Fibroblast of lung (primary cell): ENCODE data around the gene RNF112. TPM values are rescaled to one million over a fixed set of nuclear protein-coding genes. Genes with fewer than 3 reads are reported as not detected.
A peak's percentile ranks its signal among the peaks of the same experiment; 100 is the strongest.

Source experiments
- DNase-seq, 2 donors: peaks; one replicate each; pipeline versions ENCODE4 v3.0.0 to v3.0.0-alpha.2; 2010; ENCODE audit warnings: low read depth in 2 of 2
- H2AFZ ChIP-seq: 2 replicates; pipeline ENCODE4 v1.5.1; 2012; ENCODE audit warnings: low read length, control low read depth, inconsistent platforms
- H3K27ac ChIP-seq: 2 replicates; pipeline ENCODE4 v1.5.1; 2011; ENCODE audit warnings: low read length, control low read depth; ENCODE audit not compliant: insufficient read depth
- H3K27me3 ChIP-seq: 2 replicates; pipeline ENCODE4 v1.5.1; 2011; ENCODE audit warnings: mild to moderate bottlenecking, low read length; ENCODE audit not compliant: control insufficient read depth, insufficient read depth
- H3K36me3 ChIP-seq: 2 replicates; pipeline ENCODE4 v1.5.1; 2011; ENCODE audit warnings: low read length; ENCODE audit not compliant: control insufficient read depth, insufficient read depth
- H3K4me1 ChIP-seq: 2 replicates; pipeline ENCODE4 v1.5.1; 2011; ENCODE audit warnings: low read length; ENCODE audit not compliant: control insufficient read depth, insufficient read depth; ENCODE audit errors: extremely low read depth
- H3K4me2 ChIP-seq: 2 replicates; pipeline ENCODE4 v1.5.1; 2011; ENCODE audit warnings: low read length, control low read depth; ENCODE audit not compliant: insufficient read depth; ENCODE audit errors: extremely low read depth
- H3K4me3 ChIP-seq, 4 experiments: fragments of 200-600 bp in 1 of 4; sonication (generic) in 1 of 4; replicated peaks in 1 of 4; 2 replicates each; pipeline ENCODE4 v1.5.1; 2011 to 2016; ENCODE audit warnings: low read length in 4 of 4, low read depth in 3 of 4, mild to moderate bottlenecking in 3 of 4, control low read depth in 2 of 4, inconsistent platforms in 1 of 4, mixed read lengths in 1 of 4; ENCODE audit not compliant: insufficient read depth in 1 of 4; ENCODE audit errors: control extremely low read depth in 1 of 4
- H3K79me2 ChIP-seq: 2 replicates; pipeline ENCODE4 v1.5.1; 2012; ENCODE audit warnings: mild to moderate bottlenecking, low read length, inconsistent platforms; ENCODE audit not compliant: control insufficient read depth, insufficient read depth
- H3K9ac ChIP-seq: 2 replicates; pipeline ENCODE4 v1.5.1; 2011; ENCODE audit warnings: mild to moderate bottlenecking, low read length, control low read depth; ENCODE audit not compliant: insufficient read depth
- H3K9me3 ChIP-seq: 2 replicates; pipeline ENCODE4 v1.5.1; 2012; ENCODE audit warnings: low read depth, low read length; ENCODE audit not compliant: control insufficient read depth, insufficient read depth
- H4K20me1 ChIP-seq: 2 replicates; pipeline ENCODE4 v1.5.1; 2011; ENCODE audit warnings: low read length; ENCODE audit not compliant: control insufficient read depth, insufficient read depth; ENCODE audit errors: extremely low read depth
- CTCF ChIP-seq, 2 donors: IDR thresholded peaks in 1 of 2; conservative IDR thresholded peaks in 1 of 2; 1 replicate in 1 of 2; 2 replicates in 1 of 2; pipeline ENCODE4 v1.5.1; 2011 to 2012; ENCODE audit warnings: low read length in 2 of 2, control low read depth in 1 of 2, inconsistent platforms in 1 of 2, low read depth in 1 of 2, mild to moderate bottlenecking in 1 of 2
- EZH2 ChIP-seq: IDR thresholded peaks from 2 replicates; pipeline ENCODE4 v1.5.1; 2012; ENCODE audit warnings: low read length, control low read depth, mild to moderate bottlenecking; ENCODE audit errors: missing control alignments
- polyA plus RNA-seq, 2 donors: library from polyadenylated mRNA; depleted of rRNA in 1 of 2; stranded (reverse) in 1 of 2; unstranded in 1 of 2; fragments of >200 nt; gene quantifications; 2 replicates each; pipeline ENCODE4 v1.2.1, GENCODE V29; 2011 to 2012; ENCODE audit warnings: missing spikeins in 1 of 2
- total RNA-seq: library from RNA; depleted of rRNA; stranded (reverse); fragments of >200 nt; gene quantifications from 2 replicates; pipeline ENCODE4 v1.2.1, GENCODE V29; 2014

The RNF112 gene
- total and polyA plus RNA-seq, 2 donors (not counting 1 experiment from before 2014, with no cell fraction given): 1.5 to 21.5 TPM

GRCh38 chr17:19447085-19447583, 36.1 kb downstream of the RNF112 start:
- peak overlapping the region; percentile 45 for H3K27ac ChIP-seq
- no peak overlapping the region for H3K4me3 ChIP-seq
- DNase-seq: peak; percentile 47 to 83
- H3K4me1 ChIP-seq: peaks cover 20% of the 10 kb centered on the region
- H3K9me3 ChIP-seq: no peaks in the 10 kb centered on the region
- no peaks in the 10 kb centered on the region for H3K79me2 ChIP-seq
- H3K27me3 ChIP-seq: no peaks in the 10 kb centered on the region
- peak overlapping the region; percentile 79 for H2AFZ ChIP-seq
- TF ChIP-seq CTCF (conservative IDR thresholded peaks at IDR 0.05 in 1 of 2, IDR thresholded peaks at IDR 0.05 in 1 of 2; ENCODE audit: low read depth in 1 of 2, low read length in 2 of 2) (peak; percentile 81 to 88), EZH2 (no peak)
- peak overlapping the region; percentile 11 for H3K4me2 ChIP-seq
- H3K9ac ChIP-seq: no peak overlapping the region
- no peaks in the 10 kb centered on the region for H4K20me1 ChIP-seq
- H3K36me3 ChIP-seq: no peaks in the 10 kb centered on the region

- TF ChIP-seq EZH2: no peak
- TF ChIP-seq CTCF (conservative IDR thresholded peaks at IDR 0.05 in 1 of 2, IDR thresholded peaks at IDR 0.05 in 1 of 2; ENCODE audit: low read depth in 1 of 2, low read length in 2 of 2): no peak
- peak overlapping the region; percentile 5 for H3K4me2 ChIP-seq
- H4K20me1 ChIP-seq: no peaks in the 10 kb centered on the region
- no peak overlapping the region for H2AFZ ChIP-seq
- no peak overlapping the region for H3K9ac ChIP-seq
- H3K27me3 ChIP-seq: peaks cover 5% of the 10 kb centered on the region
- H3K9me3 ChIP-seq: no peaks in the 10 kb centered on the region
- H3K79me2 ChIP-seq: no peaks in the 10 kb centered on the region
- H3K36me3 ChIP-seq: no peaks in the 10 kb centered on the region
- peaks cover 20% of the 10 kb centered on the region for H3K4me1 ChIP-seq
- peak overlapping the region; percentile 61 for H3K27ac ChIP-seq
- DNase-seq: peak; percentile 98 to 99
- peak overlapping the region in 1 of 4 experiments; percentile 25 for H3K4me3 ChIP-seq
Measured at GRCh38 chr17:19448341-19449268, 37.6 kb downstream of the RNF112 start.

GRCh38 chr17:19449656-19450055, 38.6 kb downstream of the RNF112 start:
- H3K9me3 ChIP-seq: no peaks in the 10 kb centered on the region
- H3K36me3 ChIP-seq: no peaks in the 10 kb centered on the region
- no peak overlapping the region for H2AFZ ChIP-seq
- peaks cover 6% of the 10 kb centered on the region for H3K27me3 ChIP-seq
- H3K4me1 ChIP-seq: peaks cover 20% of the 10 kb centered on the region
- no peak for DNase-seq
- H3K79me2 ChIP-seq: no peaks in the 10 kb centered on the region
- H3K9ac ChIP-seq: no peak overlapping the region
- no peak for TF ChIP-seq CTCF (conservative IDR thresholded peaks at IDR 0.05 in 1 of 2, IDR thresholded peaks at IDR 0.05 in 1 of 2; ENCODE audit: low read depth in 1 of 2, low read length in 2 of 2)
- no peak for TF ChIP-seq EZH2
- no peak overlapping the region for H3K4me2 ChIP-seq
- no peak overlapping the region for H3K4me3 ChIP-seq
- no peaks in the 10 kb centered on the region for H4K20me1 ChIP-seq
- no peak overlapping the region for H3K27ac ChIP-seq
